ENCODE results near the gene HNRNPF. TPM values are rescaled to one million over a fixed set of nuclear protein-coding genes. Genes with fewer than 3 reads are reported as not detected.
"Not testable (repeated sequence)": the region's sequence is repeated elsewhere in the genome, so short reads cannot be mapped to it uniquely, and the experiment has no call there.

The HNRNPF gene
- total RNA-seq, 1 donor from 2014 or later, result 183 TPM

GRCh38 chr10:43448742-43449141 is 39.8 kb upstream of the HNRNPF start:
- no peak for ATAC-seq
- intact Hi-C loops (cut with DNase I), result no loop called here
- H3K27ac ChIP-seq, result no peak overlapping the region

GRCh38 chr10:43446219-43447017 is 37.4 kb upstream of the HNRNPF start:
- DNase-seq; intact Hi-C loops (cut with DNase I); H3K36me3 ChIP-seq; H3K27me3 ChIP-seq; H3K9me3 ChIP-seq; ATAC-seq; H3K27ac ChIP-seq; H3K4me1 ChIP-seq; H3K4me3 ChIP-seq: not testable (repeated sequence)

More at GRCh38 chr10:43448742-43449141, 39.8 kb upstream of the HNRNPF start:
- H3K36me3 ChIP-seq, result no peaks in the 10 kb centered on the region
- H3K4me3 ChIP-seq, result no peak overlapping the region
- H3K9me3 ChIP-seq, result no peaks in the 10 kb centered on the region
- H3K4me1 ChIP-seq, result no peaks in the 10 kb centered on the region
- no peak for DNase-seq
- TF ChIP-seq, protein P1, sequence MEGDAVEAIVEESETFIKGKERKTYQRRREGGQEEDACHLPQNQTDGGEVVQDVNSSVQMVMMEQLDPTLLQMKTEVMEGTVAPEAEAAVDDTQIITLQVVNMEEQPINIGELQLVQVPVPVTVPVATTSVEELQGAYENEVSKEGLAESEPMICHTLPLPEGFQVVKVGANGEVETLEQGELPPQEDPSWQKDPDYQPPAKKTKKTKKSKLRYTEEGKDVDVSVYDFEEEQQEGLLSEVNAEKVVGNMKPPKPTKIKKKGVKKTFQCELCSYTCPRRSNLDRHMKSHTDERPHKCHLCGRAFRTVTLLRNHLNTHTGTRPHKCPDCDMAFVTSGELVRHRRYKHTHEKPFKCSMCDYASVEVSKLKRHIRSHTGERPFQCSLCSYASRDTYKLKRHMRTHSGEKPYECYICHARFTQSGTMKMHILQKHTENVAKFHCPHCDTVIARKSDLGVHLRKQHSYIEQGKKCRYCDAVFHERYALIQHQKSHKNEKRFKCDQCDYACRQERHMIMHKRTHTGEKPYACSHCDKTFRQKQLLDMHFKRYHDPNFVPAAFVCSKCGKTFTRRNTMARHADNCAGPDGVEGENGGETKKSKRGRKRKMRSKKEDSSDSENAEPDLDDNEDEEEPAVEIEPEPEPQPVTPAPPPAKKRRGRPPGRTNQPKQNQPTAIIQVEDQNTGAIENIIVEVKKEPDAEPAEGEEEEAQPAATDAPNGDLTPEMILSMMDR (IDR thresholded peaks at IDR 0.05), result no peak
- H3K27me3 ChIP-seq, result no peaks in the 10 kb centered on the region

GRCh38 chr10:43444897-43445466 is 36.0 kb upstream of the HNRNPF start:
- intact Hi-C loops (cut with DNase I), result no loop called here
- no peaks in the 10 kb centered on the region for H3K27me3 ChIP-seq
- H3K36me3 ChIP-seq, result no peaks in the 10 kb centered on the region
- no peaks in the 10 kb centered on the region for H3K9me3 ChIP-seq
- no peak for ATAC-seq
- DNase-seq, result no peak
- TF ChIP-seq, protein P1 (IDR thresholded peaks at IDR 0.05), result no peak
- H3K27ac ChIP-seq, result no peak overlapping the region
- H3K4me1 ChIP-seq, result no peaks in the 10 kb centered on the region
- H3K4me3 ChIP-seq, result no peak overlapping the region

DNA sequence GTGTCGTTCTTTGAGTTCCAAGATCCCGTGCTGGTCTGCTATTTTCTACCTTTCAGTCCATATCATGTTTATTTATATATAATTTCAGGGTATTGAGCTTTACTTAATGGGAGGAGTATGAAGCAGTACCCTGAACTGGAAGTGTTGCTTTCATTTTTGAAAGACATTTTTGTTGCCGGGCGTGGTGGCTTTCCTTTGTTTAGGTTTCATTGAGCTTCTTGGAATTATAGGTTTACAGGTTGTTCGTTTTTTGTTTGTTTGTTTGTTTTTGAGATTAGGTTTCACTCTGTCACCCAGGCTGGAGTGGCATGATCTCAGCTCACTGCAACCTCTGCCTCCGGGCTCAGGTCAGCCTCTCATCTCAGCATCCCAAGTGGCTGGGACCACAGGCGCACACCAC is 35.3 kb upstream of the HNRNPF start:
- intact Hi-C loops (cut with DNase I), result no loop called here
- DNase-seq (no peak), ATAC-seq (no peak)
- Histone ChIP-seq H3K4me3 (no peak overlapping the region), H3K9me3 (no peaks in the 10 kb centered on the region), H3K36me3 (no peaks in the 10 kb centered on the region), H3K27me3 (no peaks in the 10 kb centered on the region), H3K27ac (no peak overlapping the region), H3K4me1 (no peaks in the 10 kb centered on the region)
- TF ChIP-seq, protein P1 (IDR thresholded peaks at IDR 0.05), result no peak

- H3K36me3 ChIP-seq, result no peaks in the 10 kb centered on the region
- no peak overlapping the region for H3K27ac ChIP-seq
- DNase-seq (no peak), ATAC-seq (no peak)
- no peaks in the 10 kb centered on the region for H3K27me3 ChIP-seq
- TF ChIP-seq, protein P1 (IDR thresholded peaks at IDR 0.05), result no peak
- H3K9me3 ChIP-seq, result no peaks in the 10 kb centered on the region
- H3K4me3 ChIP-seq, result no peak overlapping the region
- intact Hi-C loops (cut with DNase I), result no loop called here
- no peaks in the 10 kb centered on the region for H3K4me1 ChIP-seq
Measured at GRCh38 chr10:43440463-43441134, 31.6 kb upstream of the HNRNPF start.

Measured in upper lobe of right lung (tissue), 1 donor.